Cardiac muscle cell (in vitro differentiated cells and primary cell): ENCODE measurements around the gene NCAM1. TPM values are rescaled to one million over a fixed set of nuclear protein-coding genes. Genes with fewer than 3 reads are reported as not detected.
"Not testable (repeated sequence)": the region's sequence is repeated elsewhere in the genome, so short reads cannot be mapped to it uniquely, and the experiment has no call there.

Experiments used
- DNase-seq, 2 donors: peaks; one replicate each; pipeline versions ENCODE4 v3.0.0 to v3.0.0-alpha.2; 2010 to 2017; ENCODE audit warnings: low read depth in 1 of 2, low spot score in 1 of 2
- H3K27ac ChIP-seq: fragments of 200-600 bp; sonication (generic); 2 replicates; pipeline ENCODE4 v1.5.1; 2016
- H3K27me3 ChIP-seq: fragments of 200-600 bp; sonication (generic); 2 replicates; pipeline ENCODE4 v1.6.0; 2016; ENCODE audit warnings: control low read depth
- H3K36me3 ChIP-seq: fragments of 200-600 bp; sonication (generic); 2 replicates; pipeline ENCODE4 v1.5.1; 2016; ENCODE audit warnings: control low read depth
- H3K4me1 ChIP-seq: fragments of 200-600 bp; sonication (generic); 2 replicates; pipeline ENCODE4 v1.8.1; 2017; ENCODE audit warnings: low read depth, mild to moderate bottlenecking, mixed run types
- H3K4me3 ChIP-seq: fragments of 200-600 bp; sonication (generic); 2 replicates; pipeline ENCODE4 v1.5.1; 2016; ENCODE audit warnings: mild to moderate bottlenecking
- H3K9me3 ChIP-seq: fragments of 200-600 bp; sonication (generic); 2 replicates; pipeline ENCODE4 v1.5.1; 2017; ENCODE audit warnings: low read depth, mild to moderate bottlenecking, control low read depth
- CTCF ChIP-seq: IDR thresholded peaks from 2 replicates; pipeline ENCODE4 v1.5.1; 2012; ENCODE audit warnings: low read depth, mild to moderate bottlenecking, low read length
- polyA plus RNA-seq: library from polyadenylated mRNA; unstranded; fragments of >200 nt; fragmentation: Nextera tagmentation; extraction: Ambion mirVana; gene quantifications from 2 replicates; pipeline ENCODE4 v1.2.1, GENCODE V29; 2016
- total RNA-seq: library from RNA; depleted of rRNA; stranded (reverse); fragments of >200 nt; gene quantifications from 2 replicates; pipeline ENCODE4 v1.2.3, GENCODE V29; 2016

Gene NCAM1
- total and polyA plus RNA-seq, 2 experiments from 2014 or later: 61.9 to 203 TPM

DNA sequence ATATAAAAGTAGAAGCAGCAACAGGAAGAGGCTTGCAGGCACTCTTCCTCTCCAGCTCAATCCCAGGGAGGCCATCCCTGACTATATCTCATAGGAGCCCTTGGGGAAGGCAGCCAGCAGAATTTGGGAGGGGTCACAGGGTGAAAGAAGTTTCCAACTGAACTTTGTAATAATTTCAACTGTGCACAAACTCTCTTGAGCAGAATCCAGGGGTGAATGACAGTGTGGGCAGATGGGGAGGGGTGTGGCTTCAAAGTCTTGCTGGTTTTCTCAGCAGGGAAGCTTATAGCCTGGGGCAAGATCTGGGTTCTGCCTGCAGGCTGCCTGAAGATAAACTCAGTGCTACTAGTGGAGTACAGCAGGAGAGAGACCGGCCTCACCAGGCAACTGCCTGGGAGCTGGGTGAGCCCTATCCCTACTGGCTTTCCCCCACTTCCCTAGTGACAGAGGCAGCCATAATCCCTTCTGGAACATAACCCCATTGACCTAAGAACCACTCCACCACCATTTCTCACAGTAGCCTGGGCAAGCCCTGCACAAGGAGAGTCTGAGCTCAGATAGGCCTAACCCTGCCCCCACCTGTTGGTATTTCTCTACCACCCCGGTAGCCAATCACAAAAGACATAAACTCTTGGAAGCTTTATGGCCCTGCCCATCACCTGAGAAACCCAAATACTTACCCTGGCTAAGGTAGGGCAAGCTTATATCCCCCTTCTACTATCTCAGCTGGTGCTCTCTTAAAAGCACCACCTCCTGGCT is 335.4 kb downstream of the NCAM1 start:
- Histone ChIP-seq H3K36me3 (no peaks in the 10 kb centered on the region), H3K27me3 (no peaks in the 10 kb centered on the region), H3K4me1 (no peaks in the 10 kb centered on the region), H3K4me3 (no peak overlapping the region), H3K27ac (no peak overlapping the region), H3K9me3 (no peaks in the 10 kb centered on the region)
- DNase-seq: no peak
- TF ChIP-seq CTCF: no peak

GRCh38 chr11:113298496-113298895 is 337.3 kb downstream of the NCAM1 start:
- not testable (repeated sequence) for DNase-seq, H3K27me3 ChIP-seq, H3K4me3 ChIP-seq, H3K9me3 ChIP-seq, H3K4me1 ChIP-seq, H3K36me3 ChIP-seq, H3K27ac ChIP-seq

DNA sequence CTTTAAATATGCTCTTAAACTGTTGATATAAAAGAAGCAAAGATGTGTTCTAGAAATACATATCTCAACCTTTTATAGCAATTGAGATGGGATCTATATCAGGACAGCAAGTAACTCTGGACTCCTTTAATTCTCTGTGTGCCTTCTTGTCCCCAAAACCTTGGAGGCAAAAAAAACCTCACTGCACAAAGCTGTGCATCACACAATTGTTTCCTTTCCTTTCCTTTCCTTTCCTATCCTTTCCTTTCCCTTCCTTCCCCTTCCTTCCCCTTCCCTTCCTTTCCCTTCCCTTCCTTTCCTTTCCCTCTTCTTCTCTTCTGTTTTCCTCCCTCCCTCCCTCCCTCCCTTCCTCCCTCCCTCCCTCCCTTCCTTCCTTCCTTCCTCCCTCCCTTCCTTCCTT is 343.7 kb downstream of the NCAM1 start:
- no peak overlapping the region for H3K4me3 ChIP-seq
- H3K27ac ChIP-seq: no peak overlapping the region
- no peaks in the 10 kb centered on the region for H3K4me1 ChIP-seq
- no peaks in the 10 kb centered on the region for H3K9me3 ChIP-seq
- H3K27me3 ChIP-seq: peaks cover 5% of the 10 kb centered on the region
- H3K36me3 ChIP-seq: no peaks in the 10 kb centered on the region
- no peak for DNase-seq
- no peak for TF ChIP-seq CTCF

DNA sequence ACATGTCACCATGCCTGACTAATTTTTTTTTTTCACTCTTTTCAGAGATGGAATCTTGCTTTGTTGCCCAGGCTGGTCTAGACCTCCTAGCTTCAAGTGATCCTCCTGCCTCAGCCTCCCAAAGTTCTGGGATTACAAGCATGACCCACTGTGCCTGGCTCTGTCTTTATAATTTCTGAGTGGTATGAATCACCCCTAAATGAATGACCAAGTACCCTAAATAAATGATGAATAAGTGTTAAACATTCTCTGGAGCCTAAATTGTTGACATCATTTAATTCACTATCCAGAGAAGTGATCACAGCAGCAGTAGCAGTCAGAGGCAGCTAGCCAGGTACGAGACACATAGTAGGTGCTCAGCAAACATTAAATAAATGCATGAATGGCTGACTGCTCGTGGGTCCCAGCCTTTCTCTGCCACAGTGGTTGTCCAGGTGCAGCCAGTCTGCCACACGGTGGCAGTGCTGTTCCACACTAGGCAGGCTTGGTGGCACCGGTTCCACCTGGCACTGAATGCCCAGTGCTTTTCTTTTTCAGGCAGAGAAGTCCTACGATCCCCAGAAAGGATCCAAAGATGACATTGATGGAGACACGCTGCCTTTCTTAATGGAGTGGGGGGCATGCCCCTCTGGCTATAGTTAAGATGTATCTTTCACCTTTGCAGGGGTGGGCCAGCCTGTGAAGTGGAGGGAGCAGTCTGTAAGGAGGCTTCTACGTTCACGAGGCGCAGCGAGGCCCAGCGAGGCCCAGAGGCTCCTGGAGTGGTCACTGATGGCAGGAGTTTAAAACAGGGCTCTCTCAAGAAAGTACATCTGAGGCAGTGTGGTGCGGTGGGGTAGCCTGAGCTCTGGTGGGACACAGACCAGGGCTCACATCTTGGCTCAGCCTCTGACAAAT is 344.5 kb downstream of the NCAM1 start:
- H3K4me1 ChIP-seq: no peaks in the 10 kb centered on the region
- H3K36me3 ChIP-seq: no peaks in the 10 kb centered on the region
- DNase-seq: peak; percentile 76 to 78
- TF ChIP-seq CTCF: peak; percentile 96
- H3K27ac ChIP-seq: no peak overlapping the region
- H3K9me3 ChIP-seq: no peaks in the 10 kb centered on the region
- peaks cover 5% of the 10 kb centered on the region for H3K27me3 ChIP-seq
- H3K4me3 ChIP-seq: no peak overlapping the region

DNA sequence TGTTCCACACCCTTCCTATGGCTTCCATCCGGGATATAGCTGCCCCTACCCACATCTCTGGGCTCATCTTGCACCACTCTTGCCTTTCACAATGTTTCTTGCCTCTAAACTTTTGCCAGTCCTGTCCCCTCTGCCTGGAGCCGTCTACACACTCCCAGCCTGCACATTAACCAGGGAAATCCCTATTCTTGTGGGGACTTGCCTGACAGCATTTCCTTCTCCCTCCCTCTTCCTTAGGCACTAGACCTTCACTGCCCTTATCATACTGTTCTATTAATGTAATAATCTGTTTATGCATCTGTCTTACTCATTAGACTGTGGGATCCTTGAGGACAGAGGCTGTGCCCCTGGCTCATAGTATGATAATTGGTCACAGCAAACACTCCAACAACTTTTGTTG is 347.4 kb downstream of the NCAM1 start:
- DNase-seq: no peak
- Histone ChIP-seq H3K27ac (no peak overlapping the region), H3K27me3 (peaks cover 5% of the 10 kb centered on the region), H3K9me3 (no peaks in the 10 kb centered on the region), H3K36me3 (no peaks in the 10 kb centered on the region), H3K4me1 (no peaks in the 10 kb centered on the region), H3K4me3 (no peak overlapping the region)
- TF ChIP-seq CTCF: no peak

DNA sequence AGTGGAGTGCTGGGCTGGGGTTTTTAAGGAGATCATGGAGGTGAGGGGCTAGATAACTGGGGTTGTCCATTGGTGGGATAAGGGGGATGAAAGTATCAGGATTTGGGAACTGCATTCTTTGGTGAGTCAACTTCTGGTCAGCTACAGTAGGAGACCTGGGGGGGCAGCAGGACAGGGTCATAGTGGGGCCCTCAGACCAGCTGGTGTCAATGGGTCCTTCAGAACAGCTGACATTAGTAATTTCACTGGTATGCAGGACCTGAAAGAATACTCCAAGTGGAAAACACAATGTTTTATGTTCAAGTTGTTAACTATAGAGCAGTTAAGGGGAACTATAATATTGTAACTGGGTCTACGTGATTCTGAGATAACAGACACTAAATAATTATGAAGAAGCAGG is 350.3 kb downstream of the NCAM1 start:
- DNase-seq: no peak
- Histone ChIP-seq H3K9me3 (no peaks in the 10 kb centered on the region), H3K36me3 (no peaks in the 10 kb centered on the region), H3K27me3 (no peaks in the 10 kb centered on the region), H3K4me3 (no peak overlapping the region), H3K27ac (no peak overlapping the region), H3K4me1 (no peaks in the 10 kb centered on the region)
- TF ChIP-seq CTCF: no peak
